Uterus (tissue), 4 donors: ENCODE measurements around the gene ANKRD29. TPM values are rescaled to one million over a fixed set of nuclear protein-coding genes. Genes with fewer than 3 reads are reported as not detected.

ENCODE experiments used
- DNase-seq, 2 donors: peaks; one replicate each; pipeline ENCODE4 v3.0.0-alpha.2; 2019 to 2020
- H3K27ac ChIP-seq, 2 donors: fragments of 200-600 bp; sonication (generic); 1 replicate in 1 of 2; 2 replicates in 1 of 2; pipeline ENCODE4 v1.5.1; 2016 to 2018
- H3K27me3 ChIP-seq, 2 donors: fragments of 200-600 bp; sonication (generic); one replicate each; pipeline ENCODE4 v1.5.1; 2018 to 2019; ENCODE audit warnings: control low read depth in 1 of 2
- H3K36me3 ChIP-seq, 2 donors: fragments of 200-600 bp; sonication (generic); one replicate each; pipeline ENCODE4 v1.5.1; 2019; ENCODE audit warnings: control low read depth in 1 of 2
- H3K4me1 ChIP-seq, 2 donors: fragments of 200-600 bp; sonication (generic); one replicate each; pipeline ENCODE4 v1.5.1; 2018 to 2019; ENCODE audit warnings: control low read depth in 1 of 2
- H3K4me3 ChIP-seq, 2 donors: fragments of 200-600 bp; sonication (generic); 1 replicate in 1 of 2; 2 replicates in 1 of 2; pipeline ENCODE4 v1.5.1; 2018 to 2019; ENCODE audit warnings: mild to moderate bottlenecking in 1 of 2
- H3K9me3 ChIP-seq, 2 donors: fragments of 200-600 bp; sonication (generic); one replicate each; pipeline ENCODE4 v1.5.1; 2019; ENCODE audit warnings: control low read depth in 1 of 2
- CTCF ChIP-seq, 4 experiments: fragments of 200-600 bp in 2 of 4; fragments of 450-650 bp in 2 of 4; sonication (generic) in 2 of 4; IDR thresholded peaks; one replicate each; pipeline ENCODE4 v1.5.1; 2016 to 2019; ENCODE audit warnings: antibody characterized with exemption in 4 of 4, mild to moderate bottlenecking in 2 of 4, moderate library complexity in 1 of 4
- POLR2A ChIP-seq, 2 donors: fragments of 450-650 bp; IDR thresholded peaks; one replicate each; pipeline ENCODE4 v1.6.1; 2016; ENCODE audit warnings: antibody characterized with exemption in 2 of 2, mild to moderate bottlenecking in 1 of 2, moderate library complexity in 1 of 2
- intact Hi-C: fragments of 100-400 bp; cut with DNase I; formaldehyde crosslinking; loops from one replicate; pipeline ENCODE4 v1.15.1; 2023; ENCODE audit warnings: low total_unique reads
- total RNA-seq, 4 donors: library from RNA; depleted of rRNA in 3 of 4; stranded (reverse); fragments of >200 nt in 3 of 4; gene quantifications; one replicate each; pipeline versions ENCODE4 v1.1.0 to v1.2.4, GENCODE V29; 2014 to 2023
- donor health status: DM: yes; HTN: yes; CAD: no.

Gene ANKRD29
- total RNA-seq, 4 donors from 2014 or later = 10.8 to 33.4 (median 15.9) TPM

DNA sequence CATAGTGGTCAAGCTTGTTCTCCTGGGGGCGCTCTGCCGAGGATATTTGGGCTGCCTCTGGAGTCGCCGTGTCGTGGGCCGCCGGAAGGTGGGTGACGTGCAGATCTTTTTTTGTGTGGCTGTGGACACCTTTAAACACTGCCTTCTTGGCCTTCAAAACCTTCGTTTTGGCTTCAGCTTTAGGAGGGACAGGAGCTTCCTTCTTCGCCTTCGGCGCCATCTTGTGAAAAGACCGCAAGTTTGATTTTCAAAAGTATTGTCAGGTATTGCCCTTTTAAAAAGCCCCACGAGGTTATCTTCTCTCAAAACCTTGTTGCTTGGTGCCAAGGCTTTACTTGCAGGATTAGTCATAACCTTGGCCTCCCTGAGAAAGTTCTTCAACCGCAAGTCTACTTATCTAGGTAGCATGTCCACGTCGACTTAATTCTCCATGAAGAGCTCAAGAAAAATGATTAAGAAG lies 47.4 kb upstream of the ANKRD29 start:
- intact Hi-C loops = no loop called here
- Histone ChIP-seq H3K27ac (no peak overlapping the region), H3K9me3 (peaks cover 0 to 5% of the 10 kb centered on the region in 2 donors), H3K4me1 (no peaks in the 10 kb centered on the region), H3K27me3 (no peaks in the 10 kb centered on the region), H3K36me3 (no peaks in the 10 kb centered on the region), H3K4me3 (no peak overlapping the region)
- TF ChIP-seq POLR2A (IDR thresholded peaks at IDR 0.05) (no peak), CTCF (IDR thresholded peaks at IDR 0.05) (no peak)
- DNase-seq = no peak

DNA sequence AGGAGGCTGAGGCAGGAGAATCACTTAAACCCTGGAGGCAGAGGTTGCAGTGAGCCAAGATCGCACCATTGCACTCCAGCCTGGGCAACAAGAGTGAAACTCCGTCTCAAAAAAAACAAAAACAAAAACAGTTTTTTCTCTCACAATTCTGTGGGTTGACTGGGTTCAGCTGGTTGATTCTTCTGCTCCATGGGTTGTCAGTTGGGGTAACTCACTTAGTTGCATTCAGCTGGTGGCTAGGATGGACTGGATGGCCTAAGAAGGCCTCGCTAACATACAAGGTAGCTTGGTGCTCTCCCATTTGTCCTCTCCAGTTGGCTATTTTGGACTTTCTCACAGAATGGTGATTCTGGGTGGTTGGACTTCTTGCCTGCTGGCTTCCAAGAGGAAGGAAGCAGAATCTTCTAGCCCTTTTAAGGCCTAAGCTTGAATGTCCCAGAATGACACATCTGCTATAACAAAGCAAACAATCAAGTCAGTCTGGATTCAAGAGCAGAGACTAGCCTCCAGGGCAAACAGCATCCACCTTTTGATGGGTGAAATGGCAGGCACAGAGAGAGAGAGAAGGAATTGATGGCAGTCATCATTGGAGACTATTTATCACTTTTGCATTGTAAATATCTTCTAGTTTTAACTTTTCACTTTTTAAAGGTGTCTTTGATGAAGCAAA lies 44.4 kb upstream of the ANKRD29 start:
- Histone ChIP-seq H3K36me3 (no peaks in the 10 kb centered on the region), H3K4me3 (no peak overlapping the region), H3K27me3 (no peaks in the 10 kb centered on the region), H3K27ac (no peak overlapping the region), H3K4me1 (peaks cover 0 to 5% of the 10 kb centered on the region in 2 donors), H3K9me3 (peaks cover 0 to 5% of the 10 kb centered on the region in 2 donors)
- intact Hi-C loops = no loop called here
- DNase-seq = no peak
- TF ChIP-seq CTCF (IDR thresholded peaks at IDR 0.05) = no peak
- no peak for TF ChIP-seq POLR2A (IDR thresholded peaks at IDR 0.05)

- Histone ChIP-seq H3K27ac (peak overlapping the region; percentile 32 to 65), H3K9me3 (peaks cover 0 to 5% of the 10 kb centered on the region in 2 donors), H3K36me3 (no peaks in the 10 kb centered on the region), H3K4me1 (peaks cover 0 to 5% of the 10 kb centered on the region in 2 donors), H3K27me3 (no peaks in the 10 kb centered on the region), H3K4me3 (no peak overlapping the region)
- TF ChIP-seq POLR2A (IDR thresholded peaks at IDR 0.05) (no peak), CTCF (IDR thresholded peaks at IDR 0.05) (no peak)
- DNase-seq = no peak
- intact Hi-C loops = no loop called here
Measured at GRCh38 chr18:23704806-23705205, 42.1 kb upstream of the ANKRD29 start.

DNA sequence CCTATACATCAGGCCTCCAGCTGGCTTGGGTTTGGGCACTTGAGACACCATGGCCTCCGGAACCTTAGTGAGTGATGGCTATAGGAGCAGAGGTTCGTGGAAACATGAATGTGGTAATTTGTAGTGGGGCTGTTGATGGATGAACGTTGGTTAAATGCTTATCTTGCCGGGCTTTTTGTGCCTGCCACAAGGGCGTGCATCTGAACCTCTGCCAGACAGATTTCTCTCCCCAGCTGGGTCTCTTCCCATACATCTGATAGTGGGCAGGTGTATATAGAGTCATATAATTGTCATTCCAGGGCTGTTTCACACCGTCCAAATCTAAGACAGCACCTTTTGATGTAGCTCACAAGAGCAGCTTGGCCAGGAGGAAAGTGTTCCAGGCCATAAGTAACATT lies 41.3 kb upstream of the ANKRD29 start:
- H3K9me3 ChIP-seq = peaks cover 0 to 5% of the 10 kb centered on the region in 2 donors
- no peaks in the 10 kb centered on the region for H3K27me3 ChIP-seq
- peaks cover 0 to 5% of the 10 kb centered on the region in 2 donors for H3K4me1 ChIP-seq
- no peaks in the 10 kb centered on the region for H3K36me3 ChIP-seq
- H3K4me3 ChIP-seq = no peak overlapping the region
- DNase-seq = no peak
- intact Hi-C loops = no loop called here
- no peak for TF ChIP-seq POLR2A (IDR thresholded peaks at IDR 0.05)
- peak overlapping the region; percentile 32 to 65 for H3K27ac ChIP-seq

- Histone ChIP-seq H3K27ac (peak overlapping the region; percentile 32 to 65), H3K4me1 (peaks cover 0 to 5% of the 10 kb centered on the region in 2 donors), H3K27me3 (no peaks in the 10 kb centered on the region), H3K4me3 (no peak overlapping the region), H3K36me3 (no peaks in the 10 kb centered on the region), H3K9me3 (peaks cover 0 to 5% of the 10 kb centered on the region in 2 donors)
- peak in 1 of 2 donors; percentile 46 for DNase-seq
- intact Hi-C loops = no loop called here
- peak; percentile 59 to 87 (median 73) for TF ChIP-seq CTCF (IDR thresholded peaks at IDR 0.05)
- TF ChIP-seq POLR2A (IDR thresholded peaks at IDR 0.05) = no peak
Measured at GRCh38 chr18:23703057-23703986, 40.6 kb upstream of the ANKRD29 start.
